GM23338 (cell line): ENCODE data around the gene KRT83. TPM values are rescaled to one million over a fixed set of nuclear protein-coding genes. Genes with fewer than 3 reads are reported as not detected.

Experiments used
- ATAC-seq: fragments of 200-7000 bp; cut with Tn5 transposase; 3 replicates; pipeline ENCODE4 v1.9.1; 2020
- DNase-seq: peaks from one replicate; pipeline ENCODE4 v3.0.0-alpha.2; 2015; ENCODE audit warnings: low spot score
- H2AFZ ChIP-seq: fragments of 200-600 bp; sonication (generic); 2 replicates; pipeline ENCODE4 v1.8.0; 2016; ENCODE audit warnings: antibody characterized with exemption, mild to moderate bottlenecking, moderate library complexity
- H3F3A ChIP-seq: fragments of 200-600 bp; sonication (generic); replicated peaks from 2 replicates; pipeline ENCODE4 v1.8.0; 2017; ENCODE audit warnings: antibody characterized with exemption, mixed run types, low read depth
- H3K27ac ChIP-seq: fragments of 200-600 bp; sonication (generic); 2 replicates; pipeline ENCODE4 v1.6.1; 2016; ENCODE audit warnings: low read depth
- H3K27me3 ChIP-seq: fragments of 200-600 bp; sonication (generic); 2 replicates; pipeline ENCODE4 v1.8.0; 2016; ENCODE audit warnings: mild to moderate bottlenecking, mixed run types, moderate library complexity; ENCODE audit not compliant: insufficient read depth
- H3K36me3 ChIP-seq: fragments of 200-600 bp; sonication (generic); 2 replicates; pipeline ENCODE4 v1.8.0; 2016; ENCODE audit warnings: mild to moderate bottlenecking; ENCODE audit not compliant: insufficient read depth
- H3K4me1 ChIP-seq: fragments of 200-600 bp; sonication (generic); 2 replicates; pipeline ENCODE4 v1.8.0; 2016; ENCODE audit warnings: mild to moderate bottlenecking, moderate library complexity; ENCODE audit not compliant: insufficient read depth
- H3K4me2 ChIP-seq: fragments of 200-600 bp; sonication (generic); 2 replicates; pipeline ENCODE4 v1.7.1; 2017; ENCODE audit warnings: mixed run types
- H3K4me3 ChIP-seq: fragments of 200-600 bp; sonication (generic); 2 replicates; pipeline ENCODE4 v1.6.1; 2016; ENCODE audit warnings: mixed run types
- H3K79me2 ChIP-seq: fragments of 200-600 bp; sonication (generic); replicated peaks from 2 replicates; pipeline ENCODE4 v1.8.0; 2017; ENCODE audit warnings: mild to moderate bottlenecking; ENCODE audit not compliant: insufficient read depth
- H3K9me2 ChIP-seq: fragments of 200-600 bp; sonication (generic); 2 replicates; pipeline ENCODE4 v1.8.0; 2017; ENCODE audit not compliant: insufficient read depth
- H4K20me1 ChIP-seq: fragments of 200-600 bp; sonication (generic); replicated peaks from 2 replicates; pipeline ENCODE4 v1.8.0; 2017; ENCODE audit warnings: mild to moderate bottlenecking; ENCODE audit not compliant: insufficient read depth
- H3K27ac Mint-ChIP-seq: 2 replicates; pipeline ENCODE4 v1.8.0; 2020; ENCODE audit warnings: inconsistent platforms, mild to moderate bottlenecking, moderate library complexity, mixed read lengths
- H3K27me3 Mint-ChIP-seq: 3 replicates; pipeline ENCODE4 v1.8.0; 2022; ENCODE audit warnings: low read depth, mild to moderate bottlenecking, moderate library complexity, mixed read lengths, inconsistent platforms; ENCODE audit not compliant: insufficient read depth, poor library complexity
- H3K36me3 Mint-ChIP-seq: 3 replicates; pipeline ENCODE4 v1.8.0; 2021; ENCODE audit warnings: low read depth, mild to moderate bottlenecking, inconsistent platforms, moderate library complexity, mixed read lengths
- H3K4me1 Mint-ChIP-seq: 3 replicates; pipeline ENCODE4 v1.8.0; 2020; ENCODE audit warnings: mild to moderate bottlenecking, inconsistent platforms, mixed read lengths
- H3K4me3 Mint-ChIP-seq: 3 replicates; pipeline ENCODE4 v1.8.0; 2021; ENCODE audit warnings: moderate library complexity, mild to moderate bottlenecking, inconsistent platforms, mixed read lengths
- H3K9me3 Mint-ChIP-seq: 3 replicates; pipeline ENCODE4 v1.8.0; 2020; ENCODE audit warnings: moderate library complexity, mild to moderate bottlenecking, inconsistent platforms, mixed read lengths
- ETS1 ChIP-seq: IDR thresholded peaks from 2 replicates; pipeline ENCODE4 v1.6.1; 2016; ENCODE audit warnings: antibody characterized with exemption
- EZH2 ChIP-seq: fragments of 200-600 bp; sonication (generic); IDR thresholded peaks from one replicate; pipeline ENCODE4 v1.8.0; 2017; ENCODE audit warnings: antibody characterized with exemption, mild to moderate bottlenecking, low read depth; ENCODE audit not compliant: unreplicated experiment
- EZH2phosphoT487 ChIP-seq: fragments of 200-600 bp; sonication (generic); IDR thresholded peaks from one replicate; pipeline ENCODE4 v1.8.1; 2018; ENCODE audit warnings: antibody characterized with exemption; ENCODE audit not compliant: unreplicated experiment
- NANOG ChIP-seq: IDR thresholded peaks from 2 replicates; pipeline ENCODE4 v1.6.1; 2016; ENCODE audit warnings: antibody characterized with exemption, borderline replicate concordance
- REST ChIP-seq: IDR thresholded peaks from one replicate; pipeline ENCODE4 v1.6.1; 2018; ENCODE audit warnings: antibody characterized with exemption; ENCODE audit not compliant: unreplicated experiment
- STAT1 ChIP-seq: IDR thresholded peaks from one replicate; pipeline ENCODE4 v1.6.1; 2016; ENCODE audit warnings: antibody characterized with exemption; ENCODE audit not compliant: unreplicated experiment
- ZNF114 ChIP-seq: fragments of 250-450 bp; sonication (Bioruptor Pico); IDR thresholded peaks from 2 replicates; pipeline ENCODE4 v1.5.0; 2020; ENCODE audit warnings: mild to moderate bottlenecking, moderate library complexity
- ZNF331 ChIP-seq: fragments of 250-450 bp; sonication (Bioruptor Pico); IDR thresholded peaks from 2 replicates; pipeline ENCODE4 v1.5.0; 2020; ENCODE audit warnings: low read depth, mild to moderate bottlenecking, moderate library complexity
- ZNF462 ChIP-seq: fragments of 250-450 bp; sonication (Bioruptor Pico); IDR thresholded peaks from 2 replicates; pipeline ENCODE4 v1.5.0; 2020; ENCODE audit warnings: mild to moderate bottlenecking, moderate library complexity
- polyA plus RNA-seq: library from polyadenylated mRNA; unstranded; fragments of >200 nt; fragmentation: Nextera tagmentation; extraction: Ambion mirVana; gene quantifications from 2 replicates; pipeline ENCODE4 v1.2.1, GENCODE V29; 2016
- total RNA-seq: library from RNA; depleted of rRNA; stranded (reverse); fragments of >200 nt; shearing (Covaris generic); gene quantifications from 2 replicates; pipeline ENCODE4 v1.2.3, GENCODE V29; 2014

KRT83 gene
- total and polyA plus RNA-seq, 2 experiments from 2014 or later: not detected

- TF ChIP-seq REST (no peak), STAT1 (no peak), ETS1 (no peak), ZNF331 (CRISPR knock-in tag) (no peak), EZH2 (no peak)
Measured at GRCh38 chr12:52360663-52361271, 39.6 kb upstream of the KRT83 start (continued).

- Mint-ChIP-seq H3K27ac (no peak overlapping the region), H3K36me3 (no peaks in the 10 kb centered on the region), H3K4me1 (peaks cover 9% of the 10 kb centered on the region), H3K4me3 (no peak overlapping the region), H3K9me3 (no peaks in the 10 kb centered on the region), H3K27me3 (no peaks in the 10 kb centered on the region)
- no peak overlapping the region for H3K27ac ChIP-seq
- H3F3A ChIP-seq: no peaks in the 10 kb centered on the region
- H3K79me2 ChIP-seq: no peaks in the 10 kb centered on the region
- H3K4me3 ChIP-seq: no peak overlapping the region
- no peaks in the 10 kb centered on the region for H3K4me1 ChIP-seq
- no peaks in the 10 kb centered on the region for H3K9me2 ChIP-seq
- no peaks in the 10 kb centered on the region for H3K36me3 ChIP-seq
- H3K27me3 ChIP-seq: no peaks in the 10 kb centered on the region
- no peaks in the 10 kb centered on the region for H4K20me1 ChIP-seq
- no peak overlapping the region for H3K4me2 ChIP-seq
- ATAC-seq: no peak
- no peak overlapping the region for H2AFZ ChIP-seq
- no peak for DNase-seq
- no peak for TF ChIP-seq ZNF462 (CRISPR knock-in tag)
- no peak for TF ChIP-seq REST
- TF ChIP-seq EZH2phosphoT487: no peak
- no peak for TF ChIP-seq NANOG
- TF ChIP-seq ZNF331 (CRISPR knock-in tag): no peak
- no peak for TF ChIP-seq ZNF114 (CRISPR knock-in tag)
Measured at GRCh38 chr12:52360106-52360662, 39.0 kb upstream of the KRT83 start.
